GM18861 (cell line): ENCODE data around the gene LRIT3.

Experiments used
- ATAC-seq: cut with Tn5 transposase; IDR thresholded peaks from one replicate; pipeline ENCODE4 v1.9.1; 2021; ENCODE audit not compliant: unreplicated experiment

The LRIT3 gene

GRCh38 chr4:109902559-109903251, 54.8 kb downstream of the LRIT3 start:
- ATAC-seq, result no peak

- ATAC-seq, result no peak
These were observed 60.8 kb downstream of the LRIT3 start for GRCh38 chr4:109908731-109909130.

- no peak for ATAC-seq
These were observed 62.3 kb downstream of the LRIT3 start for GRCh38 chr4:109910256-109910655.

GRCh38 chr4:109912706-109913595, 65.0 kb downstream of the LRIT3 start, which contains the start of gene EGF:
Gene EGF, plus strand, starts transcription at chr4:109912883. Its CDS starts 453 bp downstream, at chr4:109913336.
- no peak for ATAC-seq

- ATAC-seq, result no peak
These were observed 65.8 kb downstream of the LRIT3 start for GRCh38 chr4:109913596-109914241.

- ATAC-seq, result no peak
These were observed 66.4 kb downstream of the LRIT3 start for GRCh38 chr4:109914322-109914721.

GRCh38 chr4:109915385-109916026, 67.6 kb downstream of the LRIT3 start:
- no peak for ATAC-seq

GRCh38 chr4:109916027-109916409, 68.1 kb downstream of the LRIT3 start:
- no peak for ATAC-seq

- no peak for ATAC-seq
These were observed 73.5 kb downstream of the LRIT3 start for GRCh38 chr4:109921384-109921808.
